ENCODE data around the gene ABCA4.
"Not testable (repeated sequence)": the region's sequence is repeated elsewhere in the genome, so short reads cannot be mapped to it uniquely, and the experiment has no call there.

The ABCA4 gene

DNA sequence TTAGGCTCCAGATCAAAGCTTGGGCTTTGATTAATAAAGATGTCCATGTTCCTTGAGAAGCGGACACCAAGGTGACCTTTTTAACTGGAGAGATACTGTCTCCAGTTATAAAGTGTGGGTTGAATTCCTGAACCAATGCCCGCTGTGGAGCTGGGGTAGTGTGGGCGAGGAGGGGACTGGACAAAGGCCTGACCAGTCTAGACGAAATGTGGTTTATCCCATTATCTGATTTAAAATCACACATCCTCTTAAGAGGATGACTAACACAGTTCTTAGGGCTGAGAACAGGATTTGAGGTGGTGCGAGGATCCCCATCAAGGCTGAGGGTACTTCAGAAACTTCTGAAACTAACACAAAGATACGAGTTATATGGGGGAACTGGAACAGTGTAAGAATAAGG lies 127.2 kb downstream of the ABCA4 start:
- no peaks in the 10 kb centered on the region for H3K27me3 ChIP-seq (ENCODE audit: insufficient read depth, poor library complexity, severe bottlenecking)
- no peaks in the 10 kb centered on the region for H3K9me3 ChIP-seq (ENCODE audit: severe bottlenecking)
- DNase-seq (ENCODE audit: low spot score) (no peak), ATAC-seq (ENCODE audit: low read depth) (peak; percentile 17; the same call in 1 of the 3 replicates)
- TF ChIP-seq CTCF (IDR thresholded peaks at IDR 0.05; ENCODE audit: poor library complexity, severe bottlenecking) = no peak
- H3K4me1 ChIP-seq (ENCODE audit: insufficient read depth, poor library complexity, severe bottlenecking) = peaks cover 36% of the 10 kb centered on the region
- H3K36me3 ChIP-seq (ENCODE audit: low read depth) = no peaks in the 10 kb centered on the region
- H3K4me3 ChIP-seq (ENCODE audit: severe bottlenecking) = no peak overlapping the region
- H3K27ac ChIP-seq (ENCODE audit: poor library complexity, severe bottlenecking) = peak overlapping the region; percentile 48

DNA sequence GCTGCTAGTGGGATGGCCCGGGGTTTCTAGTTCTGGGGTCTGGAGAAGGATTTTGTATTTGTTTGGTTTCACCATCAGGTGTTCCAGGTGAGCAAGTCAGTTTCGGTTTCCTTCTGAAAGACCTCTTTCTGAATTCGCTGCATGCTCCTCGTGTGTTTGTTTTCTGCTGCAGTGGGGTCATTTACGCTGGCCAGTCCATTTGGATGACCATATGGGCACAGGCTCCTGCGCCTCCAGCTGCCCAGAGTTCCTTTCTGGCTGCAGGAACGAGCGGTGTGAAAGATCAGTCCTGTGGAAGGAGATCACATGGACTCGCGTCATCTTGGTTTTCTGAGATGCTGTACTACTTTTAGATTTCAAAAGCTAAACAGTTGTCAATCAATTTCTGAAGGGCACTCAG lies 128.0 kb downstream of the ABCA4 start:
- Histone ChIP-seq H3K27me3 (ENCODE audit: insufficient read depth, poor library complexity, severe bottlenecking) (no peaks in the 10 kb centered on the region), H3K9me3 (ENCODE audit: severe bottlenecking) (no peaks in the 10 kb centered on the region), H3K4me1 (ENCODE audit: insufficient read depth, poor library complexity, severe bottlenecking) (peaks cover 44% of the 10 kb centered on the region), H3K4me3 (ENCODE audit: severe bottlenecking) (no peak overlapping the region), H3K36me3 (ENCODE audit: low read depth) (no peaks in the 10 kb centered on the region), H3K27ac (ENCODE audit: poor library complexity, severe bottlenecking) (peak overlapping the region; percentile 48)
- no peak for DNase-seq (ENCODE audit: low spot score)
- no peak for ATAC-seq (ENCODE audit: low read depth)
- TF ChIP-seq CTCF (IDR thresholded peaks at IDR 0.05; ENCODE audit: poor library complexity, severe bottlenecking) = no peak

- Histone ChIP-seq H3K27ac (ENCODE audit: poor library complexity, severe bottlenecking) (no peak overlapping the region), H3K4me3 (ENCODE audit: severe bottlenecking) (no peak overlapping the region), H3K4me1 (ENCODE audit: insufficient read depth, poor library complexity, severe bottlenecking) (peaks cover 50% of the 10 kb centered on the region), H3K27me3 (ENCODE audit: insufficient read depth, poor library complexity, severe bottlenecking) (no peaks in the 10 kb centered on the region), H3K36me3 (ENCODE audit: low read depth) (no peaks in the 10 kb centered on the region), H3K9me3 (ENCODE audit: severe bottlenecking) (no peaks in the 10 kb centered on the region)
- ATAC-seq (ENCODE audit: low read depth) (no peak), DNase-seq (ENCODE audit: low spot score) (no peak)
- TF ChIP-seq CTCF (IDR thresholded peaks at IDR 0.05; ENCODE audit: poor library complexity, severe bottlenecking) = no peak
These were observed 128.8 kb downstream of the ABCA4 start for GRCh38 chr1:93992190-93992589.

GRCh38 chr1:93991271-93991670 lies 129.7 kb downstream of the ABCA4 start:
- H3K4me3 ChIP-seq (ENCODE audit: severe bottlenecking) = no peak overlapping the region
- DNase-seq (ENCODE audit: low spot score) (no peak), ATAC-seq (ENCODE audit: low read depth) (no peak)
- H3K4me1 ChIP-seq (ENCODE audit: insufficient read depth, poor library complexity, severe bottlenecking) = peaks cover 50% of the 10 kb centered on the region
- no peaks in the 10 kb centered on the region for H3K27me3 ChIP-seq (ENCODE audit: insufficient read depth, poor library complexity, severe bottlenecking)
- H3K36me3 ChIP-seq (ENCODE audit: low read depth) = no peaks in the 10 kb centered on the region
- no peaks in the 10 kb centered on the region for H3K9me3 ChIP-seq (ENCODE audit: severe bottlenecking)
- no peak for TF ChIP-seq CTCF (IDR thresholded peaks at IDR 0.05; ENCODE audit: poor library complexity, severe bottlenecking)
- no peak overlapping the region for H3K27ac ChIP-seq (ENCODE audit: poor library complexity, severe bottlenecking)

GRCh38 chr1:93990477-93990876 lies 130.5 kb downstream of the ABCA4 start:
- H3K27ac ChIP-seq (ENCODE audit: poor library complexity, severe bottlenecking) = peak overlapping the region; percentile 92
- H3K36me3 ChIP-seq (ENCODE audit: low read depth); ATAC-seq (ENCODE audit: low read depth); H3K4me3 ChIP-seq (ENCODE audit: severe bottlenecking); DNase-seq (ENCODE audit: low spot score); H3K27me3 ChIP-seq (ENCODE audit: insufficient read depth, poor library complexity, severe bottlenecking); H3K9me3 ChIP-seq (ENCODE audit: severe bottlenecking): not testable (repeated sequence)
- H3K4me1 ChIP-seq (ENCODE audit: insufficient read depth, poor library complexity, severe bottlenecking) = peaks cover 50% of the 10 kb centered on the region
